ENCODE measurements around the gene SAPCD2. TPM values are rescaled to one million over a fixed set of nuclear protein-coding genes. Genes with fewer than 3 reads are reported as not detected.

SAPCD2 gene
- total RNA-seq, 6 experiments from 2014 or later: 0.05 to 0.43 (median 0.22) TPM; not detected in 1

DNA sequence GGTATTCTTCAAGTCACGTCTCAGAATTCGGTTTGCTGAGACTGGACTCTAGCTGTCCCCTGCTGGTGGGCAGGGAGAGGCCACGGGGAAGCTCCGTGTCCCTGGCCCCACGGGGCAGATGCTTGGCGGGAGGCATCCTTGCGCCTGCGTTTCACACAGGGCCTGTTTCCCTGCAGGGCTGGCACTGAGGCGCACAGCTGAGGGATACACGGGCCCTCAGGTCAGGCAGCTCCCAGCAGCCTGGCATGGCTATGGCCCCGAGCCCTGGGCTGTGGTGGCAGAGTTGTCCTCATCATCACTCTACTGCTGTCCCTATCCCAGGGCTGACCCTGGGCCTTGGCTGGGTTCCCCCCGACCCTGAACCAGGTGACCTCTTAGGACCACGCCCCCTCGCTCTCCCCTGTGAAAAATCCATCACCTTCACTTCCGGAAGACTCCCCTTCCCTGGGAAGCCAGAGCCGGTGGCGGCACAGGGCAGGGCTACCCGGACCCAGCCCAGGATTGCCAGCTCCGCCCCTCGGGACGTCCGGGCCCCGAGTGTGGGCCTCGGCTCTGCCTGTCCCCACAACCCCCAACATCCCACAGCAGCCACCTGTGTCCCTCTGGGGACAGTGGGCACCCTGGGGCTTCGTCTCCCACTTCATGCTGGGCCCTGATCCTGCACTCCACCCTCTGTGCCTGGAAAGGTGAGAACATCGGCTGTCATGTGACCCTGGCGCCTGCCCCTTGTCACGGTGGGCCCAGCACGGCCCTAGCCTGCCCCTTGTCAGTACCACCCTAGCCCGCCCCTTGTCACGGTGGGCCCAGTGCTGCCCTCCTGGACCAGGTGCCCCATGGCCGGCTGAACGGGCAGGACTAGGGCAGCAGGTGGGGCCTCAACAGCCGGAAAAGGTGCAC lies 39.1 kb upstream of the SAPCD2 start:
- 40% methylated on average over 2 of the region's 34 CpGs for WGBS (ENCODE audit: insufficient coverage, low coverage, low lambda C conversion rate, missing lambda C conversion rate)
- H3K9me3 ChIP-seq: no peaks in the 10 kb centered on the region
- DNase-seq (no peak), ATAC-seq (peak in 1 of 4 donors; percentile 4)
- no peaks in the 10 kb centered on the region for H3K4me1 ChIP-seq
- H3K27me3 ChIP-seq: no peaks in the 10 kb centered on the region
- H3K4me3 ChIP-seq: no peak overlapping the region
- H3K27ac ChIP-seq: no peak overlapping the region
- intact Hi-C loops (cut with DNase I): no loop called here
- peaks cover 0 to 30% (median 5%) of the 10 kb centered on the region in 4 donors for H3K36me3 ChIP-seq
- TF ChIP-seq, protein P1, sequence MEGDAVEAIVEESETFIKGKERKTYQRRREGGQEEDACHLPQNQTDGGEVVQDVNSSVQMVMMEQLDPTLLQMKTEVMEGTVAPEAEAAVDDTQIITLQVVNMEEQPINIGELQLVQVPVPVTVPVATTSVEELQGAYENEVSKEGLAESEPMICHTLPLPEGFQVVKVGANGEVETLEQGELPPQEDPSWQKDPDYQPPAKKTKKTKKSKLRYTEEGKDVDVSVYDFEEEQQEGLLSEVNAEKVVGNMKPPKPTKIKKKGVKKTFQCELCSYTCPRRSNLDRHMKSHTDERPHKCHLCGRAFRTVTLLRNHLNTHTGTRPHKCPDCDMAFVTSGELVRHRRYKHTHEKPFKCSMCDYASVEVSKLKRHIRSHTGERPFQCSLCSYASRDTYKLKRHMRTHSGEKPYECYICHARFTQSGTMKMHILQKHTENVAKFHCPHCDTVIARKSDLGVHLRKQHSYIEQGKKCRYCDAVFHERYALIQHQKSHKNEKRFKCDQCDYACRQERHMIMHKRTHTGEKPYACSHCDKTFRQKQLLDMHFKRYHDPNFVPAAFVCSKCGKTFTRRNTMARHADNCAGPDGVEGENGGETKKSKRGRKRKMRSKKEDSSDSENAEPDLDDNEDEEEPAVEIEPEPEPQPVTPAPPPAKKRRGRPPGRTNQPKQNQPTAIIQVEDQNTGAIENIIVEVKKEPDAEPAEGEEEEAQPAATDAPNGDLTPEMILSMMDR (IDR thresholded peaks at IDR 0.05): no peak
- TF ChIP-seq POLR2A (IDR thresholded peaks at IDR 0.05): no peak

DNA sequence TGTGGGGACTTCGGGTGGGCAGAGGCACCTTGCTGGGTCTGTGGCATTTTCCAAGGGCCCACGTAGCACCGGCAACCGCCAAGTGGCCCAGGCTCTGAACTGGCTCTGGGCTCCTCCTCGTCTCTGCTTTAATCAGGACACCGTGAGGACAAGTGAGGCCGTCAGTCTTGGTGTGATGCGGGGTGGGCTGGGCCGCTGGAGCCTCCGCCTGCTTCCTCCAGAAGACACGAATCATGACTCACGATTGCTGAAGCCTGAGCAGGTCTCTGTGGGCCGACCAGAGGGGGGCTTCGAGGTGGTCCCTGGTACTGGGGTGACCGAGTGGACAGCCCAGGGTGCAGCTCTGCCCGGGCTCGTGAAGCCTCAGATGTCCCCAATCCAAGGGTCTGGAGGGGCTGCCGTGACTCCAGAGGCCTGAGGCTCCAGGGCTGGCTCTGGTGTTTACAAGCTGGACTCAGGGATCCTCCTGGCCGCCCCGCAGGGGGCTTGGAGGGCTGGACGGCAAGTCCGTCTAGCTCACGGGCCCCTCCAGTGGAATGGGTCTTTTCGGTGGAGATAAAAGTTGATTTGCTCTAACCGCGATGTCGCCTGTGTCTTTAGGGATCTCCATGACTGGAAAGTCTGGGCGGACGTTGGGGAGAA lies 38.4 kb upstream of the SAPCD2 start:
- WGBS (ENCODE audit: insufficient coverage, low coverage, low lambda C conversion rate, missing lambda C conversion rate): 70% methylated on average over 2 of the region's 29 CpGs
- TF ChIP-seq, protein P1 (IDR thresholded peaks at IDR 0.05): no peak
- TF ChIP-seq POLR2A (IDR thresholded peaks at IDR 0.05): no peak
- intact Hi-C loops (cut with DNase I): no loop called here
- H3K9me3 ChIP-seq: no peaks in the 10 kb centered on the region
- peaks cover 0 to 38% (median 5%) of the 10 kb centered on the region in 4 donors for H3K36me3 ChIP-seq
- no peaks in the 10 kb centered on the region for H3K27me3 ChIP-seq
- H3K27ac ChIP-seq: no peak overlapping the region
- ATAC-seq (no peak), DNase-seq (no peak)
- H3K4me1 ChIP-seq: no peaks in the 10 kb centered on the region
- no peak overlapping the region for H3K4me3 ChIP-seq

DNA sequence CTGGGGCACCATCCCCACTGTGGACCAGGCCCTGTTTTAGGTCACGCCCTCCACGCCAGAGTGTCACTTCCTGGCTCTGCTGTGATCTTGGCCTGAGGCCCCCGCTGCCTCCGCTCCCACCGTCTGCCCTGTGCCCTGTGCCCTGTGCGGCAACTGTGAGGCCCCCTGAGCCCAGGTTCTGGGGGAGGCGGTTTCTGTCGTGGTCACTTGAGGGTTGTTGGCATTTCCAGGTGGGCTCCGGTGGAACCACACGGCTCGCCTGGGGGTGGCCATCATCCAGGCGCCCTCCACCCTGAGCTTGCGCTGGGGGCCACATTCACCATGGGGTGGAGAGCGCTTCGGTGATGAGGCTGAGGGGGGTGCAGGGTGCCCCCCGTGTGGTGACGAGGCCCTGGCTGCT lies 37.6 kb upstream of the SAPCD2 start:
- 96% methylated on average over 4 of the region's 17 CpGs for WGBS (ENCODE audit: insufficient coverage, low coverage, low lambda C conversion rate, missing lambda C conversion rate)
- ATAC-seq (no peak), DNase-seq (no peak)
- H3K9me3 ChIP-seq: no peaks in the 10 kb centered on the region
- no peaks in the 10 kb centered on the region for H3K4me1 ChIP-seq
- H3K4me3 ChIP-seq: no peak overlapping the region
- peaks cover 0 to 39% (median 5%) of the 10 kb centered on the region in 4 donors for H3K36me3 ChIP-seq
- TF ChIP-seq, protein P1 (IDR thresholded peaks at IDR 0.05): no peak
- no peak for TF ChIP-seq POLR2A (IDR thresholded peaks at IDR 0.05)
- intact Hi-C loops (cut with DNase I): no loop called here
- H3K27ac ChIP-seq: no peak overlapping the region
- no peaks in the 10 kb centered on the region for H3K27me3 ChIP-seq

DNA sequence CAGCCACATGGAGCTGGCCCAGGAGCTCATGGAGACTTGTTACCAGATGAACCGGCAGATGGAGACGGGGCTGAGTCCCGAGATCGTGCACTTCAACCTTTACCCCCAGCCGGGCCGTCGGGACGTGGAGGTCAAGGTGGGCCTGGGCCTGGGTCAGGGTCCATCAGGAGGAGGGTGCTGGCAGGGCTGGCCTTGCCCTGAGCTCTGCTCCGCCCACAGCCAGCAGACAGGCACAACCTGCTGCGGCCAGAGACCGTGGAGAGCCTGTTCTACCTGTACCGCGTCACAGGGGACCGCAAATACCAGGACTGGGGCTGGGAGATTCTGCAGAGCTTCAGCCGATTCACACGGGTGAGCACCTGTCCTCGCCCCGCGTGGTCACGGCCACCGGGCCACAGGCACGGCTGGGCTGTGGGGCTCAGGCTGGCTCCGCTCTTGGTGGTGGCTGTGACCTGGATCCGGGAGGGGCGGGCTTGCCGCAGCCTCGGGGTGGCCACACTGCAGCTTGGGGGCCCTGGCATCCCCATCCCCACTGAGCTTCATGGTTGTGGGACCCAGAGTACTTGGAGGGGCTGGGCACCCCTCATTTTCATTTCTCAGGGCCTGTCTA lies 37.1 kb upstream of the SAPCD2 start:
- no peaks in the 10 kb centered on the region for H3K4me1 ChIP-seq
- H3K27me3 ChIP-seq: no peaks in the 10 kb centered on the region
- no peak overlapping the region for H3K27ac ChIP-seq
- peaks cover 0 to 39% (median 5%) of the 10 kb centered on the region in 4 donors for H3K36me3 ChIP-seq
- H3K9me3 ChIP-seq: no peaks in the 10 kb centered on the region
- peak in 1 of 4 donors; percentile 3 for ATAC-seq
- no peak for DNase-seq
- no peak overlapping the region for H3K4me3 ChIP-seq
- TF ChIP-seq, protein P1 (IDR thresholded peaks at IDR 0.05): no peak
- WGBS (ENCODE audit: insufficient coverage, low coverage, low lambda C conversion rate, missing lambda C conversion rate): 20% methylated on average over 3 of the region's 27 CpGs
- intact Hi-C loops (cut with DNase I): no loop called here

All from right lobe of liver (tissue), 6 donors.